Natural killer cell (primary cell): Measurements from ENCODE around the gene CPSF4. TPM values are rescaled to one million over a fixed set of nuclear protein-coding genes. Genes with fewer than 3 reads are reported as not detected.

Experiments
- ATAC-seq, 3 donors: fragments of 150-1000 bp in 2 of 3; fragments of 200-7000 bp in 1 of 3; cut with Tn5 transposase; 1 replicate in 1 of 3; 2 replicates in 2 of 3; pipeline ENCODE4 v1.10.0; 2021; ENCODE audit warnings: mild to moderate bottlenecking in 2 of 3, moderate library complexity in 2 of 3
- DNase-seq, 2 donors: peaks; one replicate each; pipeline versions ENCODE4 v3.0.0 to v3.0.0-alpha.2; 2013 to 2021; ENCODE audit warnings: mixed read lengths in 1 of 2
- H3K27ac ChIP-seq: one replicate; pipeline ENCODE4 v1.5.1; 2013; ENCODE audit warnings: mild to moderate bottlenecking, low read length
- H3K27me3 ChIP-seq: one replicate; pipeline ENCODE4 v1.6.1; 2013; ENCODE audit warnings: low read length; ENCODE audit not compliant: control insufficient read depth, insufficient read depth
- H3K36me3 ChIP-seq: one replicate; pipeline ENCODE4 v1.6.1; 2013; ENCODE audit warnings: low read length; ENCODE audit not compliant: control insufficient read depth, insufficient read depth
- H3K4me1 ChIP-seq: one replicate; pipeline ENCODE4 v1.6.1; 2013; ENCODE audit warnings: low read length; ENCODE audit not compliant: control insufficient read depth, insufficient read depth
- H3K4me3 ChIP-seq: one replicate; pipeline ENCODE4 v1.5.1; 2013; ENCODE audit warnings: low read length
- H3K9me3 ChIP-seq: one replicate; pipeline ENCODE4 v1.6.1; 2013; ENCODE audit warnings: low read length; ENCODE audit not compliant: control insufficient read depth, insufficient read depth
- H3K27ac Mint-ChIP-seq, 2 donors: one replicate each; pipeline ENCODE4 v1.8.0; 2022; ENCODE audit warnings: mild to moderate bottlenecking in 2 of 2, mixed read lengths in 2 of 2, moderate library complexity in 1 of 2
- H3K27me3 Mint-ChIP-seq, 2 donors: one replicate each; pipeline ENCODE4 v1.8.0; 2022; ENCODE audit warnings: low read depth in 2 of 2, mixed read lengths in 2 of 2
- H3K36me3 Mint-ChIP-seq: one replicate; pipeline ENCODE4 v1.8.0; 2022; ENCODE audit warnings: mixed read lengths
- H3K4me1 Mint-ChIP-seq, 2 donors: one replicate each; pipeline ENCODE4 v1.8.0; 2022; ENCODE audit warnings: mixed read lengths in 2 of 2
- H3K4me3 Mint-ChIP-seq: one replicate; pipeline ENCODE4 v1.8.0; 2022; ENCODE audit warnings: mild to moderate bottlenecking, moderate library complexity, mixed read lengths
- H3K9me3 Mint-ChIP-seq, 2 donors: one replicate each; pipeline ENCODE4 v1.8.0; 2022; ENCODE audit warnings: mixed read lengths in 2 of 2
- WGBS: methylation state at CpG from one replicate; pipeline ENCODE4 v1.1.7; 2013; ENCODE audit warnings: missing lambda C conversion rate; ENCODE audit not compliant: insufficient coverage; 5-methylcytosine and 5-hydroxymethylcytosine counted together
- intact Hi-C: fragments of 100-400 bp; cut with micrococcal nuclease; formaldehyde crosslinking; loops from one replicate; pipeline ENCODE4 v1.14.2; 2022
- total RNA-seq, 4 donors: library from RNA; stranded (reverse); fragments of 120-200 nt in 1 of 4; gene quantifications; one replicate each; pipeline versions ENCODE4 v1.2.3 to v1.2.4, GENCODE V29; 2013 to 2022
- TF ChIP-seq, protein P1 (sequence below): fragments of 200-600 bp; IDR thresholded peaks from one replicate; pipeline ENCODE4 v1.8.0; 2022; ENCODE audit warnings: antibody characterized with exemption

The CPSF4 gene
- total RNA-seq, 3 donors from 2014 or later (not counting 1 experiment from before 2014, with no cell fraction given), result 54.0 to 61.6 (median 54.8) TPM

DNA sequence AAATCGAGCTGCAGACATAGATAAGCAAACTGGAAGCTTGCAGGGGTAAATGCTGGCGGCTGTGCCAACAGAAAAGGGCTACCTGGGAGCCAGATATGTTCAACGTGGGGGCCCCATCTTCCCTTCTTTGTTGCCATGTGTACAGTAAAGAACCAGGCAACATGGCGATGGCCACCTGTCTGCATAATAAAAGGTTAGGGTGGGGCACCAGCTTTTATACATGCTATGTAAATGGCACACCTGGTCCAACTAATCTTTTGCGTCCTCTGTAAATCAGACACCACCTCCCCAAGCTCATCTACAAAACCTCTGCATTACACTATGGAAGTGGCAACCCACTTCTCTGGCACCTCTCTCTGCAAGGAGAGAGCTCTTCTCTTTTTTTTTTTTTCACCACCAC is 16.1 kb upstream of the CPSF4 start:
- no peaks in the 10 kb centered on the region for H3K9me3 Mint-ChIP-seq
- WGBS, result 90% methylated on average over 5 of the region's 5 CpGs
- H3K36me3 Mint-ChIP-seq, result no peaks in the 10 kb centered on the region
- H3K27me3 ChIP-seq, result no peaks in the 10 kb centered on the region
- no peak overlapping the region for H3K4me3 Mint-ChIP-seq
- ATAC-seq (no peak), DNase-seq (no peak)
- H3K36me3 ChIP-seq, result peaks cover 42% of the 10 kb centered on the region
- no peaks in the 10 kb centered on the region for H3K4me1 Mint-ChIP-seq
- TF ChIP-seq, protein P1, sequence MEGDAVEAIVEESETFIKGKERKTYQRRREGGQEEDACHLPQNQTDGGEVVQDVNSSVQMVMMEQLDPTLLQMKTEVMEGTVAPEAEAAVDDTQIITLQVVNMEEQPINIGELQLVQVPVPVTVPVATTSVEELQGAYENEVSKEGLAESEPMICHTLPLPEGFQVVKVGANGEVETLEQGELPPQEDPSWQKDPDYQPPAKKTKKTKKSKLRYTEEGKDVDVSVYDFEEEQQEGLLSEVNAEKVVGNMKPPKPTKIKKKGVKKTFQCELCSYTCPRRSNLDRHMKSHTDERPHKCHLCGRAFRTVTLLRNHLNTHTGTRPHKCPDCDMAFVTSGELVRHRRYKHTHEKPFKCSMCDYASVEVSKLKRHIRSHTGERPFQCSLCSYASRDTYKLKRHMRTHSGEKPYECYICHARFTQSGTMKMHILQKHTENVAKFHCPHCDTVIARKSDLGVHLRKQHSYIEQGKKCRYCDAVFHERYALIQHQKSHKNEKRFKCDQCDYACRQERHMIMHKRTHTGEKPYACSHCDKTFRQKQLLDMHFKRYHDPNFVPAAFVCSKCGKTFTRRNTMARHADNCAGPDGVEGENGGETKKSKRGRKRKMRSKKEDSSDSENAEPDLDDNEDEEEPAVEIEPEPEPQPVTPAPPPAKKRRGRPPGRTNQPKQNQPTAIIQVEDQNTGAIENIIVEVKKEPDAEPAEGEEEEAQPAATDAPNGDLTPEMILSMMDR, result no peak
- intact Hi-C loops, result no loop called here
- no peaks in the 10 kb centered on the region for H3K9me3 ChIP-seq
- no peaks in the 10 kb centered on the region for H3K27me3 Mint-ChIP-seq
- peak overlapping the region in 1 of 2 donors; percentile 2 for H3K27ac Mint-ChIP-seq
- no peak overlapping the region for H3K27ac ChIP-seq
- H3K4me3 ChIP-seq, result no peak overlapping the region
- no peaks in the 10 kb centered on the region for H3K4me1 ChIP-seq

DNA sequence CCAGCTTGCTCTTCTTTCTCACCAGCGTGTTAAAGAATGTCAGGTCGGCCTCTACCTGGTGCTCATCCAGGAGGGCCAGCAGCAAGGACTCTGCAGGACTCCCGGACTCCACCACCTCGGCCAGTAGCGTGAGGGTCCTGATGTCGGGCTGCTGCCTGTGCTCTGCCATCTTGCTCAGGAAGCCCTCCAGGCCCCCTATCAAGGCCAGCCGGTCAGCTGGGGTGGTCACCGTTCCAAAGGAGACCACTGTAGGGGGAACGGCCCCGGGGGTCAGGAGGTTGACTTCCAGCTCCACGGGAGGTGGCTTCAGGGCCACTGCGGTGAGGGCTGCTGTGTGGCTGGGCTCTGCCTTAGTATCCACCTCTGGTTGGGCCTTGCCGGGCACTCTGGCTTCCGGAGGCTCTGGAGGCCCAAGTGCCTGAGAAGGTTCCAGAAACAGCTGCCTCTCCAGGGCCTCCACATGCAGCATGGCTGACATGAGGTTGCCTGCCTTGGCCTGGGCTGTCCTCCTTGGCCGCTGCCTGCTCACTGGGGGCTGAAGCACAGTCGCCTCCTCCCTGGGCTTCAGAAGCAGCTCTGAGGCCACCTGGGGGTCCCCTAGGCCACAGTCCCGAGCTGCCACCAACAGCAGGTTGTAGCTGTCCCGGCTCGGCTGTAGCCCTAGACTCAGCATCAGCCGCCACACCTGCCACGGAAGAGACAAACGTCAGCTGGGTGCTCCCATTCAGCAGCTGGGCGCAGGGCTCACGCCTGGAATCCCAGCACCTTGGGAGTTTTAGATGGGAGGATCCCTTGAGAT is 13.6 kb upstream of the CPSF4 start:
- ATAC-seq (no peak), DNase-seq (no peak)
- Histone ChIP-seq H3K27me3 (no peaks in the 10 kb centered on the region), H3K27ac (no peak overlapping the region), H3K4me1 (no peaks in the 10 kb centered on the region), H3K36me3 (peaks cover 31% of the 10 kb centered on the region), H3K9me3 (no peaks in the 10 kb centered on the region), H3K4me3 (no peak overlapping the region)
- Mint-ChIP-seq H3K9me3 (no peaks in the 10 kb centered on the region), H3K27me3 (no peaks in the 10 kb centered on the region), H3K36me3 (no peaks in the 10 kb centered on the region), H3K27ac (no peak overlapping the region), H3K4me1 (no peaks in the 10 kb centered on the region), H3K4me3 (no peak overlapping the region)
- TF ChIP-seq, protein P1, result no peak
- 98% methylated on average over 24 of the region's 24 CpGs for WGBS
- intact Hi-C loops, result no loop called here

- Histone ChIP-seq H3K4me1 (no peaks in the 10 kb centered on the region), H3K36me3 (peaks cover 31% of the 10 kb centered on the region), H3K4me3 (no peak overlapping the region), H3K27me3 (no peaks in the 10 kb centered on the region), H3K9me3 (no peaks in the 10 kb centered on the region), H3K27ac (no peak overlapping the region)
- H3K9me3 Mint-ChIP-seq, result no peaks in the 10 kb centered on the region
- no peaks in the 10 kb centered on the region for H3K36me3 Mint-ChIP-seq
- DNase-seq (peak in 1 of 2 donors; percentile 41), ATAC-seq (no peak)
- no peak overlapping the region for H3K4me3 Mint-ChIP-seq
- no peaks in the 10 kb centered on the region for H3K27me3 Mint-ChIP-seq
- intact Hi-C loops, result no loop called here
- no peaks in the 10 kb centered on the region for H3K4me1 Mint-ChIP-seq
- TF ChIP-seq, protein P1, result no peak
- 87% methylated on average over 10 of the region's 10 CpGs for WGBS
- no peak overlapping the region for H3K27ac Mint-ChIP-seq
Observed at GRCh38 chr7:99428972-99429566, 9.7 kb upstream of the CPSF4 start.
